SK-N-MC (cell line): Measurements from ENCODE around the gene ARMH3.

Experiments used
- DNase-seq: peaks from one replicate; pipeline ENCODE4 v3.0.0-alpha.2; 2011; ENCODE audit warnings: low read depth, low spot score
- H3K27ac ChIP-seq: fragments of 200-600 bp; sonication (generic); 2 replicates; pipeline ENCODE4 v1.5.1; 2016; ENCODE audit warnings: mixed run types
- H3K36me3 ChIP-seq: fragments of 200-600 bp; sonication (generic); 2 replicates; pipeline ENCODE4 v1.6.1; 2017; ENCODE audit warnings: antibody characterized with exemption, low read length, mixed read lengths; ENCODE audit not compliant: insufficient read depth
- H3K4me3 ChIP-seq: fragments of 200-600 bp; sonication (generic); 2 replicates; pipeline ENCODE4 v1.5.1; 2016
- H3K9ac ChIP-seq: fragments of 200-600 bp; sonication (generic); 2 replicates; pipeline ENCODE4 v1.8.0; 2017; ENCODE audit warnings: mixed run types, mixed read lengths; ENCODE audit not compliant: insufficient read length
- H3K9me3 ChIP-seq: fragments of 200-600 bp; sonication (generic); 2 replicates; pipeline ENCODE4 v1.6.1; 2017; ENCODE audit warnings: low read depth, mild to moderate bottlenecking, antibody characterized with exemption, low read length, moderate library complexity, mixed read lengths
- EZH2 ChIP-seq: fragments of 200-600 bp; sonication (generic); IDR thresholded peaks from one replicate; pipeline ENCODE4 v1.6.1; 2017; ENCODE audit warnings: antibody characterized with exemption
- FOXP2 ChIP-seq: optimal IDR thresholded peaks from 2 replicates; pipeline ENCODE3; 2011; ENCODE audit warnings: mild to moderate bottlenecking, moderate library complexity; ENCODE audit not compliant: insufficient read depth; ENCODE audit errors: extremely low read length, control extremely low read depth
- POLR2AphosphoS5 ChIP-seq: IDR thresholded peaks from 2 replicates; pipeline ENCODE4 v1.6.1; 2012; ENCODE audit warnings: mild to moderate bottlenecking, low read depth, low read length, borderline replicate concordance

Gene ARMH3

GRCh38 chr10:102072673-102073527, 16.9 kb upstream of the ARMH3 start:
- Histone ChIP-seq H3K4me3 (no peak overlapping the region), H3K9ac (no peak overlapping the region), H3K9me3 (no peaks in the 10 kb centered on the region), H3K27ac (no peak overlapping the region), H3K36me3 (no peaks in the 10 kb centered on the region)
- TF ChIP-seq POLR2AphosphoS5 (no peak), EZH2 (no peak), FOXP2 (no peak)
- peak; percentile 6 for DNase-seq

GRCh38 chr10:102069071-102069470, 13.1 kb upstream of the ARMH3 start:
- no peak for TF ChIP-seq FOXP2
- TF ChIP-seq POLR2AphosphoS5: no peak
- no peak for TF ChIP-seq EZH2
- DNase-seq: no peak
- H3K36me3 ChIP-seq: no peaks in the 10 kb centered on the region
- H3K9me3 ChIP-seq: no peaks in the 10 kb centered on the region
- no peak overlapping the region for H3K4me3 ChIP-seq
- H3K27ac ChIP-seq: no peak overlapping the region
- no peak overlapping the region for H3K9ac ChIP-seq

GRCh38 chr10:102068216-102068615, 12.2 kb upstream of the ARMH3 start:
- no peak for DNase-seq
- H3K36me3 ChIP-seq: no peaks in the 10 kb centered on the region
- TF ChIP-seq EZH2 (no peak), POLR2AphosphoS5 (no peak), FOXP2 (no peak)
- H3K9me3 ChIP-seq: no peaks in the 10 kb centered on the region
- H3K27ac ChIP-seq: no peak overlapping the region
- H3K4me3 ChIP-seq: no peak overlapping the region
- H3K9ac ChIP-seq: no peak overlapping the region

GRCh38 chr10:102067091-102067916, 11.3 kb upstream of the ARMH3 start:
- TF ChIP-seq FOXP2: no peak
- TF ChIP-seq POLR2AphosphoS5: no peak
- TF ChIP-seq EZH2: no peak

GRCh38 chr10:102066399-102067088, 10.6 kb upstream of the ARMH3 start:
- no peak for TF ChIP-seq POLR2AphosphoS5
- no peak for TF ChIP-seq FOXP2
- no peaks in the 10 kb centered on the region for H3K36me3 ChIP-seq
- H3K4me3 ChIP-seq: no peak overlapping the region
- H3K9me3 ChIP-seq: no peaks in the 10 kb centered on the region
- no peak for DNase-seq
- no peak overlapping the region for H3K27ac ChIP-seq
- no peak overlapping the region for H3K9ac ChIP-seq

More at GRCh38 chr10:102067091-102067916, 11.3 kb upstream of the ARMH3 start:
- H3K9ac ChIP-seq: no peak overlapping the region
- H3K4me3 ChIP-seq: no peak overlapping the region
- no peaks in the 10 kb centered on the region for H3K36me3 ChIP-seq
- no peaks in the 10 kb centered on the region for H3K9me3 ChIP-seq
- no peak overlapping the region for H3K27ac ChIP-seq
- DNase-seq: no peak

GRCh38 chr10:102065561-102066398, 9.8 kb upstream of the ARMH3 start:
- TF ChIP-seq FOXP2 (no peak), POLR2AphosphoS5 (no peak), EZH2 (no peak)
- H3K27ac ChIP-seq: no peak overlapping the region
- H3K9me3 ChIP-seq: no peaks in the 10 kb centered on the region
- DNase-seq: no peak
- peak overlapping the region; percentile 80 for H3K4me3 ChIP-seq
- H3K9ac ChIP-seq: peak overlapping the region; percentile 70
- no peaks in the 10 kb centered on the region for H3K36me3 ChIP-seq

- DNase-seq: no peak
- Histone ChIP-seq H3K4me3 (peak within 1 kb of the TSS; percentile 80), H3K9ac (peak within 1 kb of the TSS; percentile 70), H3K9me3 (no peaks in the 10 kb centered on the region), H3K27ac (no peak within 1 kb of the TSS), H3K36me3 (no peaks in the 10 kb centered on the region)
- peak; percentile 31; the same call in 1 of the 2 replicates for TF ChIP-seq POLR2AphosphoS5
- TF ChIP-seq FOXP2: no peak
- TF ChIP-seq EZH2: no peak
Observed at GRCh38 chr10:102064868-102065560, 9.0 kb upstream of the ARMH3 start, which contains the start of gene HPS6. Gene HPS6, plus strand, starts transcription at chr10:102065349. Its CDS starts 126 bp downstream, at chr10:102065475.
